Vagina (tissue), 2 donors: ENCODE results near the gene DOCK1.

Experiments used
- CTCF ChIP-seq, 3 experiments: fragments of 450-650 bp in 2 of 3; fragments of 200-600 bp in 1 of 3; sonication (generic) in 1 of 3; IDR thresholded peaks; one replicate each; pipeline ENCODE4 v1.5.1; 2017 to 2019; ENCODE audit warnings: antibody characterized with exemption in 3 of 3, mild to moderate bottlenecking in 2 of 3, moderate library complexity in 2 of 3
- POLR2AphosphoS5 ChIP-seq, 2 donors: sonication (generic); formaldehyde crosslinking; IDR thresholded peaks; one replicate each; pipeline ENCODE4 v1.9.0; 2017; ENCODE audit warnings: antibody characterized with exemption in 2 of 2, mild to moderate bottlenecking in 2 of 2, low read depth in 1 of 2; ENCODE audit not compliant: insufficient read depth in 1 of 2

GRCh38 chr10:127472976-127473375, 567.7 kb downstream of the DOCK1 start:
- TF ChIP-seq CTCF (IDR thresholded peaks at IDR 0.05), result no peak
- no peak for TF ChIP-seq POLR2AphosphoS5 (IDR thresholded peaks at IDR 0.05; ENCODE audit: insufficient read depth in 1 of 2, low read depth in 1 of 2)
